Activated CD4-positive, alpha-beta T cell treated with anti-CD3 and anti-CD28 coated beads for 36 hours (primary cell): Measurements from ENCODE around the gene SKOR1. TPM values are rescaled to one million over a fixed set of nuclear protein-coding genes. Genes with fewer than 3 reads are reported as not detected.

ENCODE experiments used
- ATAC-seq: fragments of 200-7000 bp; cut with Tn5 transposase; one replicate; pipeline ENCODE4 v1.10.0; 2021; ENCODE audit warnings: mild to moderate bottlenecking, moderate library complexity
- CTCF ChIA-PET: fragments of 350-600 bp; sonication (Branson Sonifier 250); formaldehyde crosslinking; loops from one replicate; lab custom pipeline; 2021; ENCODE audit warnings: antibody characterized with exemption; lab: Charles Lee
- POLR2A ChIA-PET: fragments of 350-600 bp; sonication (Branson Sonifier 250); formaldehyde crosslinking; loops from one replicate; lab custom pipeline; 2021; ENCODE audit warnings: antibody characterized with exemption, inconsistent platforms; lab: Charles Lee
- DNase-seq: peaks from one replicate; pipeline ENCODE4 v3.0.0-alpha.2; 2020
- H3K27ac Mint-ChIP-seq: one replicate; pipeline ENCODE4 v1.8.0; 2021; ENCODE audit warnings: mixed read lengths
- H3K27me3 Mint-ChIP-seq: one replicate; pipeline ENCODE4 v1.8.0; 2021; ENCODE audit warnings: mixed read lengths
- H3K36me3 Mint-ChIP-seq: one replicate; pipeline ENCODE4 v1.8.0; 2021; ENCODE audit warnings: low read depth, mixed read lengths
- H3K4me1 Mint-ChIP-seq: one replicate; pipeline ENCODE4 v1.8.0; 2021; ENCODE audit warnings: mixed read lengths
- H3K4me3 Mint-ChIP-seq: one replicate; pipeline ENCODE4 v1.8.0; 2021; ENCODE audit warnings: mild to moderate bottlenecking, moderate library complexity, mixed read lengths
- H3K9me3 Mint-ChIP-seq: one replicate; pipeline ENCODE4 v1.8.0; 2021; ENCODE audit warnings: low read depth, mixed read lengths
- intact Hi-C, 2 experiments: fragments of 100-400 bp; cut with DNase I in 1 of 2; cut with micrococcal nuclease in 1 of 2; formaldehyde crosslinking; loops; one replicate each; pipeline versions ENCODE4 v1.14.2 to v1.15.1; 2022 to 2024; cut with DNase I, micrococcal nuclease
- total RNA-seq, 2 experiments: library from RNA; stranded (reverse); gene quantifications; one replicate each; pipeline ENCODE4 v1.2.3, GENCODE V29; 2021

Gene SKOR1
- total RNA-seq, 2 experiments from 2014 or later: 0.16 to 0.18 TPM

DNA sequence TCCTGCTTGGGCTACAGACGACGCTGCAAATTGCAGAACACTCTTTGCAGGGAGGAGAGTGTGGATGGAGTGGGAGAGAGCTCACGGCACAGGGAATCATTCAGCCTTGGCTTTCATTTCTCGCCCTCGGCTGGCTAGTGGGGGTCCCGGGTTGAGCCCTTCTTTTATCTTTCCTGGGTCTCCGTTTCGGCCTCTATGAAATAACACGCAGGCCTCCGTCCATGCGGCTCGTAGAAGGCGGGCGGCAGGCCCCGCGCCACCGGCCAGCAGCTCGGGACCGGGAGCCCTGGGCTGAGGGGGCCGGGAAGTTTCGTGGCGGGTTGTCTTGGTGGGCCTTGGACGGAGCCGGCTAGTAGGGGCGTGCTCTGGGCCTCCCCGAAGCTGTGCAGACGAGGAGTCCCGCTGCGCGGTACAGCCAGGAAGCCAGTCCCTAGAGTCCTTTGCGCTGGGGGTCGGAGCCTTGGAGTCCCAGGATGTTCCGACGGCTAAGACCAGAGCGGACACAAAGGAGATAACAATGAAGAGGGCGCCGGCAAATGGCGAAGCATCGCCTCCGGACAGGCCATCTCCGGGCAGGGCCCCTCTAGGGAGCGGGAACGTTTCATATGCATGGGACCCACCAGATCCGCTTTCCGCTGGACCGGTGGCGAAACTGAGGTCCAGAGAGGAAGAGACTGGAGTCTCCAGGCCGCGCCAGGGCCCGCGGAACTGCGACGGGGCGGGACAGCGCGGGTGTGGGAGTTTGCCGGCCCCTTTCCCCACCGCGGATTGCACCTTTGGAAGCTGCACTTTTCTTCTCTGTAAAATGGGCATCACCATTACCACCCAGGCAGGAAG lies 10.2 kb downstream of the SKOR1 start:
- no peaks in the 10 kb centered on the region for H3K9me3 Mint-ChIP-seq
- ChIA-PET POLR2A (no interaction called here), CTCF (interaction anchor here (0.6 to 4.1 kb wide), 16 partner anchors 11 to 901 kb away, joined by 3 to 37 read pairs (median 3); no protein-coding TSS in a partner anchor)
- H3K27ac Mint-ChIP-seq: no peak overlapping the region
- H3K4me3 Mint-ChIP-seq: peak overlapping the region; percentile 55
- peak; percentile 23 for DNase-seq
- peaks cover 33% of the 10 kb centered on the region for H3K4me1 Mint-ChIP-seq
- H3K27me3 Mint-ChIP-seq: peaks cover 45% of the 10 kb centered on the region
- no peak for ATAC-seq
- intact Hi-C loops: loop anchor here (1.0 to 10.0 kb wide), 9 partner anchors 52 to 1133 kb away; partner anchors contain the start of genes C15orf61 (in 1 of the 2) and SMAD6 (in 1 of the 2)
- H3K36me3 Mint-ChIP-seq: peaks cover 3% of the 10 kb centered on the region

DNA sequence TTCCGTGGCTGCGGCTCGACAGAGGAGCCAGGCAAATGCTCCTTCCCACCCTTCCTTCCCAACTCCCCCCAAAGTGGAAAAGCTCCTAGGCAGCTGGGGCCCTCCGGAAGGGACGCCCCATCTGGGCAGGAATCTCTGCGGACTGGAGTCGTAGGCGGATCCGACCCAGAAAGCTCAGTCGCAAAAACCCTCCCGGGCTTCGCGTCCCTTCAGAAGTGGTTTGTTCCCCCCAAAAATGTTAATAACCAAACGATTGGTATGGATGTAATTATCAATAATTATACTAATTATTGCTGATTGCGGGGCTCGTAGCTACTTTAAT lies 10.8 kb downstream of the SKOR1 start:
- no peak overlapping the region for H3K27ac Mint-ChIP-seq
- ATAC-seq: no peak
- peak overlapping the region; percentile 55 for H3K4me3 Mint-ChIP-seq
- intact Hi-C loops: loop anchor here (1.0 to 10.0 kb wide), 9 partner anchors 53 to 1134 kb away; partner anchors contain the start of genes C15orf61 (in 1 of the 2) and SMAD6 (in 1 of the 2)
- peaks cover 35% of the 10 kb centered on the region for H3K4me1 Mint-ChIP-seq
- peaks cover 39% of the 10 kb centered on the region for H3K27me3 Mint-ChIP-seq
- peak; percentile 12 for DNase-seq
- POLR2A ChIA-PET: no interaction called here
- no peaks in the 10 kb centered on the region for H3K9me3 Mint-ChIP-seq
- CTCF ChIA-PET: interaction anchor here (0.6 to 4.1 kb wide), 16 partner anchors 12 to 901 kb away, joined by 3 to 37 read pairs (median 4); no protein-coding TSS in a partner anchor
- H3K36me3 Mint-ChIP-seq: peaks cover 3% of the 10 kb centered on the region

DNA sequence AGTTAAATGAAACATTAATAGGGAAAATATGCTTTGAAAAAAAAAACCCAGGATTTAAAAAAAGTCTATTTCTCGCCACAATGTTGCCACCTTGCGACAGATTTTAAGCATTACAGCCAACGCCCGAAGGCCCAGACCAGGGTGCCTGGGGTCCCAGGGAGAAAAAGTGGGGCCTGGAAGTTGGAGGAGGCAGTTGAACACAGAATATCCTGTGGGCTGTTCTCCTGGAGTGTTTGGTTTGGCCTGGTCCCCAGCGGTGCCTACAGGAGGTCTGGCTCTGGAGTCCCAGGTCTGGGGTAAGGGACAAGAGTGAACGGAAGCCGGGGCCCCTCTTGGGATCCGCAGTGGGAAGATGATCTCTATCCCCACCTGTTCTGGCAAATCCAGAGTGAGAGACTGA lies 11.2 kb downstream of the SKOR1 start:
- Mint-ChIP-seq H3K4me3 (peak overlapping the region; percentile 55), H3K27me3 (peaks cover 35% of the 10 kb centered on the region), H3K27ac (no peak overlapping the region), H3K36me3 (peaks cover 3% of the 10 kb centered on the region), H3K9me3 (no peaks in the 10 kb centered on the region), H3K4me1 (peaks cover 39% of the 10 kb centered on the region)
- POLR2A ChIA-PET: no interaction called here
- no peak for ATAC-seq
- intact Hi-C loops: loop anchor here (1.0 to 10.0 kb wide), 9 partner anchors 53 to 1134 kb away; partner anchors contain the start of genes C15orf61 (in 1 of the 2) and SMAD6 (in 1 of the 2)
- DNase-seq: peak; percentile 66
- CTCF ChIA-PET: interaction anchor here (0.6 to 4.1 kb wide), 12 partner anchors 12 to 536 kb away, joined by 3 to 37 read pairs (median 4); no protein-coding TSS in a partner anchor

DNA sequence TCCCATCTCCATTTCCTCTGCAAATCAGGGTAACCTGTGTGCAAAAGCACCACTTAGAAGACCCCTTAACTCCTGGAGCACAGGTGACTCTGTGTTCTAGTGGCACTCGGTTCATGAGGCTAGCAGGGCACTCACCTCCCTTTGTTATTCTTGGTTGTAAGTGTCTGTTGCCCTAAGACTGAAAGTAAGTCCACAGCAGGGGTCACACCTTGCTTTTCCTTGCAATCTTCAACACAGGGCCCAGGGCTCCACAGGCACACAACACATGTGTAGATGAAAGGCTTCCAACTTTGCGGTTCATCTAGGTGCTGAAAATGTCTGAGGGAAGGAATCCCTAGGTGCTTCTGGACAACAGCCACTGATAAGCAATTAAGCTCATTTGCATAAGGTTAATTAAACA lies 11.6 kb downstream of the SKOR1 start:
- no peak overlapping the region for H3K4me3 Mint-ChIP-seq
- peaks cover 3% of the 10 kb centered on the region for H3K36me3 Mint-ChIP-seq
- intact Hi-C loops: loop anchor here (1.0 to 10.0 kb wide), 9 partner anchors 54 to 1135 kb away; partner anchors contain the start of genes C15orf61 (in 1 of the 2) and SMAD6 (in 1 of the 2)
- no peaks in the 10 kb centered on the region for H3K9me3 Mint-ChIP-seq
- no peak overlapping the region for H3K27ac Mint-ChIP-seq
- ATAC-seq: no peak
- CTCF ChIA-PET: interaction anchor here (1.2 to 4.1 kb wide), 4 partner anchors 13 to 380 kb away, joined by 3 to 37 read pairs (median 4); no protein-coding TSS in a partner anchor
- POLR2A ChIA-PET: no interaction called here
- peaks cover 32% of the 10 kb centered on the region for H3K27me3 Mint-ChIP-seq
- H3K4me1 Mint-ChIP-seq: peaks cover 40% of the 10 kb centered on the region
- DNase-seq: no peak

DNA sequence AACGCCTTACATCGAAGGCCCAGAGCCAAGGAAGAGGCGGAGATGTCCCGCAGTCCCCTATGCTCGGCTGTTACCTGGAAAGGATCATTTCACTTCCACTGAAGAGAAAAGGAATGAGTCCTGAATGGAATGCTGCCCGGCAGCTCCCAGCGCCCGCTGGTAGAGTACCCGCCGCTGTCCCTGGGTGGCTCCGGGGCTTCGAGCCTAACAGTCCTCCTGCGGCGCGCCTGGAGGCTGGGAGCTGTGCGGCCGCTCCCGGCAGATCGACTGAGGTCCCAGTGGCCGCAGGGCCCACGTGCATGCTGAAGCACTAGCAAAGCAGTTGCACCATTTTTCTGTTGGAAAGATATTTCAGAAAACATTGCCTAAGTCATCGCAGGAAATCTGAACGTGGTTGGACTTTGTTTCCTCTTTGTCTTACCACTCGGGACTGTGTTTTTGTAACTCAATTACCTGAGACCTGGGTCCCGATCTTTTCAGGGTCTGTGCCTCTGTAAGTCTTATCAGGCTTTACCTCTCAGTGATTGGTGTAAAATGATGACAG lies 13.6 kb downstream of the SKOR1 start:
- H3K4me1 Mint-ChIP-seq: peaks cover 29% of the 10 kb centered on the region
- intact Hi-C loops: loop anchor here (5.0 to 10.0 kb wide), 5 partner anchors 532 to 1137 kb away; partner anchors contain the start of gene SMAD6 (in 1 of the 2)
- H3K27me3 Mint-ChIP-seq: peaks cover 18% of the 10 kb centered on the region
- peaks cover 3% of the 10 kb centered on the region for H3K36me3 Mint-ChIP-seq
- no peak overlapping the region for H3K27ac Mint-ChIP-seq
- no peaks in the 10 kb centered on the region for H3K9me3 Mint-ChIP-seq
- ChIA-PET CTCF (interaction anchor here (0.8 to 4.1 kb wide), 2 partner anchors 77 to 381 kb away, joined by 3 to 37 read pairs; no protein-coding TSS in a partner anchor), POLR2A (interaction anchor here (0.6 kb wide), 1 partner anchor 137 kb away, joined by 3 read pairs; no protein-coding TSS in a partner anchor)
- peak overlapping the region; percentile 82 for H3K4me3 Mint-ChIP-seq
- DNase-seq (peak; percentile 28), ATAC-seq (no peak)

DNA sequence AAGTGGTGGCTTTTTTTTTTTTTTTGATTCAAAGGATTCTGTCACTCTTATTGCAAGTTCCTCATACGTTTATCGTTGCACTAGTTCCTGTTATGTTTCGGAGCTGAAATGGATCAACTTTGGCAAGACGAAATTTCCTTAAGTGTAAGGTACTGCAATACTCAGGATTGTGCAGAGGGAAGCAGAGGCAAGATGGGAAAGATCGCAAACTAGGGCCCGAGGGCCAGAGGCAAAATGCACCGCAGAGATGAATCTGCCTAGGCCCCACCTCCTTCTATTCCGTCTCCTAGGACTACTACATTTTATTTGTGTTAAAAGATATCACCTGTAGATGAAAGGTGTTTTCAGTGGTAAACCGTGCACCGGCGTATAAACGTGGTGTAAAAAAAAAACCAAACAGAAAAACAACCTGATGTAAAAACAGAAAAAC lies 14.2 kb downstream of the SKOR1 start:
- POLR2A ChIA-PET: no interaction called here
- peak overlapping the region; percentile 97 for H3K27ac Mint-ChIP-seq

DNA sequence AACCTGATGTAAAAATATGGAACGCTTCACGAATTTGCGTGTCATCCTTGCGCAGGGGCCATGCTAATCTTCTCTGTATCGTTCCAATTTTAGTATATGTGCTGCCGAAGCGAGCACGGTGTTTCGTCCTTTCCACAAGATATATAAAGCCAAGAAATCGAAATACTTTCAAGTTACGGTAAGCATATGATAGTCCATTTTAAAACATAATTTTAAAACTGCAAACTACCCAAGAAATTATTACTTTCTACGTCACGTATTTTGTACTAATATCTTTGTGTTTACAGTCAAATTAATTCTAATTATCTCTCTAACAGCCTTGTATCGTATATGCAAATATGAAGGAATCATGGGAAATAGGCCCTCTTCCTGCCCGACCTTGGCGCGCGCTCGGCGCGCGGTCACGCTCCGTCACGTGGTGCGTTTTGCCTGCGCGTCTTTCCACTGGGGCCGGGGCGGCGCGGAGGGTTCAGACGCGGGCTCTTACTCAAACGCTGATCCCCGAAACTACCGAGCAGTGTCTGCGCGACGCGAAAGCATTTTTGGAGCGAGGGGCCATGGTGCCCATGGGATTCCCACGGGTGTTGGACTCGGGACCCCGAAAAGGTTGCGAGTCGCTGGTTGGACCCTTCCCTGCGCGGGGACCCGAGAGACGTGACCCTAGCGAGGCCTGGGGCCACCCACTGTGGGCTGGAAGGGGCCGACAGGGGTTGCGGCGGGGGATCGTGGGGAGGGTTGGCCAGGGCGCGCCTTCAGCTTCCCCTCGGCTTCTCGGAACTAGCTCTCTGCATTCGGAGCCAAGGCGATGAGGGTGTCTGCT lies 14.8 kb downstream of the SKOR1 start, which contains the start of gene RNU6-1:
Gene RNU6-1 (minus strand): TSS at position 117 of the 820 bp plus-strand sequence.
- Mint-ChIP-seq H3K36me3 (peaks cover 3% of the 10 kb centered on the region), H3K4me1 (peaks cover 23% of the 10 kb centered on the region), H3K27ac (peak within 1 kb of the TSS; percentile 97), H3K27me3 (peaks cover 9% of the 10 kb centered on the region), H3K9me3 (no peaks in the 10 kb centered on the region), H3K4me3 (peak within 1 kb of the TSS; percentile 82)
- intact Hi-C loops: loop anchor here (1.0 to 10.0 kb wide), 13 partner anchors 77 to 1138 kb away; partner anchors contain the start of genes C15orf61 (in 2 of the 2), CLN6 (in 1 of the 2), FEM1B (in 1 of the 2) and MAP2K5 (in 1 of the 2)
- POLR2A ChIA-PET: interaction anchor here (1.2 kb wide), 1 partner anchor 587 kb away, joined by 3 read pairs; no protein-coding TSS in a partner anchor
- DNase-seq (peak; percentile 96), ATAC-seq (peak; percentile 86)
- CTCF ChIA-PET: interaction anchor here (0.6 to 1.6 kb wide), 4 partner anchors 8 to 319 kb away, joined by 3 to 5 read pairs (median 3); no protein-coding TSS in a partner anchor

More for the DNA sequence above, 14.2 kb downstream of the SKOR1 start:
- Mint-ChIP-seq H3K4me3 (peak overlapping the region; percentile 82), H3K9me3 (no peaks in the 10 kb centered on the region), H3K27me3 (peaks cover 13% of the 10 kb centered on the region), H3K4me1 (peaks cover 25% of the 10 kb centered on the region), H3K36me3 (peaks cover 3% of the 10 kb centered on the region)
- intact Hi-C loops: loop anchor here (5.0 to 10.0 kb wide), 5 partner anchors 532 to 1137 kb away; partner anchors contain the start of gene SMAD6 (in 1 of the 2)
- DNase-seq: peak; percentile 55
- ATAC-seq: peak; percentile 42
- CTCF ChIA-PET: interaction anchor here (0.8 kb wide), 1 partner anchor 78 kb away, joined by 3 read pairs; no protein-coding TSS in a partner anchor

DNA sequence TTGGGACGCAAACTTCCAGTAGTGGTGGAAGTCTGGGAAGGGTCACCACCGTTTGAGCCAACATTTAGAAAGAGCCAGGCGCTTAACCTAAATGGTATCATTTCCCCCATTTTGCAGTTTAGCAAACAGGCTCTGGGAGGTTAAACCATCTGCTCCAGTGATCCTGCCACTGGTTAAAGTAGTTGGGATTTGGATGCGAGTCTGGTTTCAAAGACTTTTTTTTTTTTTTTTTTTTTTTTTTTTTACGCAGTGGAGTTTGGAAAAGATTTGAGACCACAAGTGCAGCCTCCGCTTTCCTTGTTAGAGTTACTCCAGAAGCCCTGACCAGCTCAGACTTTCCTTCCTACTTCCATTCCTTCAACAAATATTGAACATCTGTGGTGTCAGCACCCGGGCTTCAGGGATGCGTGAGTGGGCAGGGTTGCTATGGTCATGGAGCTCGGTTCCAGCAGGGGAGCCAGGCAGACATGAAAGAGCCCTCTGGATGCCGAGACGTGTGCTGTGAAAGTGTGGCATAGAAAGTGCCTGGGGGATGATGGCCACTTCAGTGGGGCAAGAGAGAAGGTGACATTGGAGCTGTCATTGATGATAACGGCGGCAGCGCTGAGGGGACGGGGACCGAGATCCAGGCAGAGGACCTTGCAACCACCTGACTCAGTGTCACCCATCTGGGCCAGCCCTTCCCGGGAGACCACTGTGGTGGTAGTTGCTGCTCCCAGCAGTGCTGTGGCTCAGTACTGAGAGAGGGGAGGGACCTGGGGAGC lies 15.6 kb downstream of the SKOR1 start:
- H3K4me1 Mint-ChIP-seq: peaks cover 19% of the 10 kb centered on the region
- intact Hi-C loops: loop anchor here (1.0 to 2.0 kb wide), 8 partner anchors 78 to 600 kb away; partner anchors contain the start of genes C15orf61 (in 2 of the 2), CLN6 (in 1 of the 2), FEM1B (in 1 of the 2) and MAP2K5 (in 1 of the 2)
- H3K4me3 Mint-ChIP-seq: peak overlapping the region; percentile 82
- peaks cover 8% of the 10 kb centered on the region for H3K27me3 Mint-ChIP-seq
- peak overlapping the region; percentile 97 for H3K27ac Mint-ChIP-seq
- ChIA-PET CTCF (interaction anchor here (0.6 to 1.6 kb wide), 6 partner anchors 9 to 319 kb away, joined by 3 to 5 read pairs (median 3); no protein-coding TSS in a partner anchor), POLR2A (interaction anchor here (0.6 to 1.2 kb wide), 2 partner anchors 587 to 1439 kb away, joined by 3 to 8 read pairs; no protein-coding TSS in a partner anchor)
- H3K36me3 Mint-ChIP-seq: peaks cover 3% of the 10 kb centered on the region
- ATAC-seq: no peak
- H3K9me3 Mint-ChIP-seq: no peaks in the 10 kb centered on the region
- peak; percentile 51 for DNase-seq

DNA sequence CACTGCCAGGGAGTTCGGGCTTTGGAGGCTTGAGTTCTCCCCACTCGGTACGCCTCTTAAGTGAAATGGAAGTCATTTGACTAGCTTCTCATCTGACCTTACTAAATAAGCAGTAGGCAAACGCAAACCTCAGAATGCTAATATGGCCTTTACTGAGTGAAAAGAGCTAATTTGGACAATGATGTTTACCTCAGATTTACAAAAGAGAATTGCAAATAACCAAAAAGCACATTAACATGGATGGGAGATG lies 16.1 kb downstream of the SKOR1 start:
- peaks cover 3% of the 10 kb centered on the region for H3K36me3 Mint-ChIP-seq
- intact Hi-C loops: loop anchor here (2.0 kb wide), 3 partner anchors 79 to 601 kb away; partner anchors contain the start of gene C15orf61 (in 1 of the 2)
- ATAC-seq (no peak), DNase-seq (no peak)
- peaks cover 6% of the 10 kb centered on the region for H3K27me3 Mint-ChIP-seq
- H3K27ac Mint-ChIP-seq: no peak overlapping the region
- POLR2A ChIA-PET: interaction anchor here (1.2 kb wide), 1 partner anchor 588 kb away, joined by 3 read pairs; no protein-coding TSS in a partner anchor
- no peaks in the 10 kb centered on the region for H3K9me3 Mint-ChIP-seq
- H3K4me1 Mint-ChIP-seq: peaks cover 16% of the 10 kb centered on the region
- CTCF ChIA-PET: interaction anchor here (0.7 to 1.6 kb wide), 4 partner anchors 9 to 320 kb away, joined by 3 to 4 read pairs (median 3); no protein-coding TSS in a partner anchor
- peak overlapping the region; percentile 82 for H3K4me3 Mint-ChIP-seq
